Measurements from ENCODE around the gene ZNF746. TPM values are rescaled to one million over a fixed set of nuclear protein-coding genes. Genes with fewer than 3 reads are reported as not detected.

Gene ZNF746
- total and polyA plus RNA-seq, 2 of the 13 experiments (the other 11 are each of a cell fraction or from before 2014, with no cell fraction given), result 3.8 to 8.1 TPM

GRCh38 chr7:149532654-149533053 lies 35.0 kb upstream of the ZNF746 start:
- intact Hi-C loops (cut with micrococcal nuclease; ENCODE audit: unreplicated experiment) (no loop called here), in situ Hi-C loops (cut with HindIII; ENCODE audit: extremely low pct_ligation_motif_present, low pct_unique_long_range_greater_than_20kb) (no loop called here)
- no peaks in the 10 kb centered on the region for H3K36me3 ChIP-seq (replicated peaks in 1 of 2; ENCODE audit: control insufficient read depth in 1 of 2, insufficient read depth in 2 of 2, low read length in 2 of 2)
- peaks cover 36% of the 10 kb centered on the region for H3K9me3 ChIP-seq (ENCODE audit: low read length)
- no peak overlapping the region for H3K9ac ChIP-seq (ENCODE audit: insufficient read depth, low read depth, low read length)
- DNase-seq (ENCODE audit: low spot score) (no peak), ATAC-seq (no peak), FAIRE-seq (no peak)
- 10% methylated on average over 1 of the region's 1 CpG for WGBS (ENCODE audit: low lambda C conversion rate)
- no peaks in the 10 kb centered on the region for H3K4me1 ChIP-seq (ENCODE audit: insufficient read depth, low read length)
- H3K27ac ChIP-seq (ENCODE audit: extremely low read length, insufficient read depth, low read length), result no peak overlapping the region
- no peak overlapping the region for H3K4me3 ChIP-seq (replicated peaks in 1 of 3; ENCODE audit: insufficient read depth in 1 of 3, low read depth in 2 of 3, low read length in 3 of 3)
- POLR2A ChIA-PET, result no interaction called here
- H3K27me3 ChIP-seq (ENCODE audit: control insufficient read depth in 1 of 2, insufficient read depth in 2 of 2, low read length in 2 of 2), result no peaks in the 10 kb centered on the region
- H3K4me2 ChIP-seq (ENCODE audit: low read depth, low read length), result no peak overlapping the region
- H4K20me1 ChIP-seq (ENCODE audit: insufficient read depth, low read length), result no peaks in the 10 kb centered on the region
- no TSS peak for BruUV-seq (replicated peaks)
- CTCF ChIA-PET (ENCODE audit: low intra/inter-chr PET ratio, low total read pairs), result no interaction called here
- H2AFZ ChIP-seq (ENCODE audit: low read length), result no peak overlapping the region
- no peaks in the 10 kb centered on the region for H3K79me2 ChIP-seq (ENCODE audit: insufficient read depth, low read length)
- TF ChIP-seq ZFP37 (CRISPR knock-in tag; IDR thresholded peaks at IDR 0.05; ENCODE audit: borderline replicate concordance) (no peak), GATA4 (IDR thresholded peaks at IDR 0.05; ENCODE audit: borderline replicate concordance, low read depth) (no peak), HNF1A (IDR thresholded peaks at IDR 0.05; ENCODE audit: low read depth) (no peak), HNF1A (CRISPR knock-in tag; IDR thresholded peaks at IDR 0.05; ENCODE audit: borderline replicate concordance) (no peak), ARNT (IDR thresholded peaks at IDR 0.05) (no peak), ZMYM4 (CRISPR knock-in tag; IDR thresholded peaks at IDR 0.05) (no peak), TBL1XR1 (IDR thresholded peaks at IDR 0.05; ENCODE audit: borderline replicate concordance, low read length, partially characterized antibody) (no peak), ZNF800 (CRISPR knock-in tag; IDR thresholded peaks at IDR 0.05) (no peak), NFKBIZ (CRISPR knock-in tag; IDR thresholded peaks at IDR 0.05) (no peak), TIGD3 (CRISPR knock-in tag; IDR thresholded peaks at IDR 0.05; ENCODE audit: borderline replicate concordance) (no peak), EZH2 (conservative IDR thresholded peaks at IDR 0.05; ENCODE audit: low read depth, low read length) (no peak), ZNF468 (CRISPR knock-in tag; IDR thresholded peaks at IDR 0.05) (no peak), TFDP1 (CRISPR knock-in tag; IDR thresholded peaks at IDR 0.05; ENCODE audit: borderline replicate concordance) (no peak), ZNF761 (CRISPR knock-in tag; conservative IDR thresholded peaks at IDR 0.05) (no peak)
